ENCODE results near the gene ZNF709.

- TF ChIP-seq POLR2A (IDR thresholded peaks at IDR 0.05; ENCODE audit: low read depth, low read length) (no peak), TAF1 (IDR thresholded peaks at IDR 0.05; ENCODE audit: low read depth, low read length) (no peak)
These were observed 12.4 kb upstream of the ZNF709 start for GRCh38 chr19:12497032-12497431.
